Activated CD4-positive, alpha-beta T cell treated with anti-CD3 and anti-CD28 coated beads, Interleukin-2, Interleukin-6, amounts not matched to agents 100 ng/mL and 50 ng/mL, durations not matched to agents 16 hours and 8 hours (primary cell): ENCODE data around the gene AUTS2.

Source experiments
- DNase-seq: peaks from one replicate; pipeline ENCODE4 v3.0.0-alpha.2; 2020

Gene AUTS2

GRCh38 chr7:69600710-69601519 is 2.6 kb downstream of the AUTS2 start:
- DNase-seq: no peak

GRCh38 chr7:69602522-69602921 is 4.2 kb downstream of the AUTS2 start:
- no peak for DNase-seq

- no peak for DNase-seq
Observed at GRCh38 chr7:69603351-69603750, 5.1 kb downstream of the AUTS2 start.

- DNase-seq: peak; percentile 42
Observed at GRCh38 chr7:69603937-69604494, 5.7 kb downstream of the AUTS2 start.

GRCh38 chr7:69605070-69605469 is 6.8 kb downstream of the AUTS2 start:
- DNase-seq: no peak

- no peak for DNase-seq
Observed at GRCh38 chr7:69605546-69605945, 7.3 kb downstream of the AUTS2 start.

- no peak for DNase-seq
Observed at GRCh38 chr7:69608049-69608448, 9.8 kb downstream of the AUTS2 start.

- DNase-seq: no peak
Observed at GRCh38 chr7:69608878-69609277, 10.6 kb downstream of the AUTS2 start.

GRCh38 chr7:69609541-69610373 is 11.5 kb downstream of the AUTS2 start:
- DNase-seq: no peak

- no peak for DNase-seq
Observed at GRCh38 chr7:69610374-69611084, 12.3 kb downstream of the AUTS2 start.

GRCh38 chr7:69612981-69613380 is 14.7 kb downstream of the AUTS2 start:
- DNase-seq: no peak

- no peak for DNase-seq
Observed at GRCh38 chr7:69613846-69614245, 15.6 kb downstream of the AUTS2 start.

GRCh38 chr7:69615685-69616084 is 17.4 kb downstream of the AUTS2 start:
- no peak for DNase-seq

- no peak for DNase-seq
Observed at GRCh38 chr7:69617364-69617763, 19.1 kb downstream of the AUTS2 start.

- DNase-seq: no peak
Observed at GRCh38 chr7:69619054-69619453, 20.8 kb downstream of the AUTS2 start.

GRCh38 chr7:69619635-69620034 is 21.4 kb downstream of the AUTS2 start:
- no peak for DNase-seq

GRCh38 chr7:69620063-69620462 is 21.8 kb downstream of the AUTS2 start:
- no peak for DNase-seq

- DNase-seq: no peak
Observed at GRCh38 chr7:69620650-69621049, 22.4 kb downstream of the AUTS2 start.

- DNase-seq: no peak
Observed at GRCh38 chr7:69622014-69622835, 23.9 kb downstream of the AUTS2 start.

- no peak for DNase-seq
Observed at GRCh38 chr7:69622960-69623359, 24.7 kb downstream of the AUTS2 start.

GRCh38 chr7:69624435-69625230 is 26.4 kb downstream of the AUTS2 start:
- DNase-seq: no peak
